CD1c-positive myeloid dendritic cell (primary cell): ENCODE data around the gene SLC44A3.
A peak's percentile ranks its signal among the peaks of the same experiment; 100 is the strongest.

ENCODE experiments used
- DNase-seq: peaks from one replicate; pipeline ENCODE4 v3.0.0-alpha.2; 2016; ENCODE audit errors: extremely low spot score

SLC44A3 gene

DNA sequence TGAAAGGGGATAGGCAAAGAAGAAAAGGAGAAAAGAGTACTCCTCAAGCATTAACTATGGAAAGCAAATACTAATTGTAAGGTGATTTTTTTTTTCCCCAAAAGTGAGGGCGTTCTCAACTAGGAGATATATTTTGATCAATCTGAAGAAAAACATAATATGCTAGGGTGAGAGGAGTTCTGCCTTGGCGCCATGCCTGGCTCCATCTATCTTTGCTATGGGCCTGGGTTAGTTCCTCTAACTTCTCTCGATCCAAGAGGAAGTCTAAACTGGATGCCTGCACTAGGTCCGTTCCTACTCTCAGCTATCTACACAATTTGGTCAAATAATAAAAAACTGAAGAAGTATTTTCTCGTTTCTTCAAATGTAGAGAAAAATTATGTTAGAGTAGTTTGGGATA is 86.2 kb downstream of the SLC44A3 start:
- no peak for DNase-seq

- no peak for DNase-seq
These were observed 87.0 kb downstream of the SLC44A3 start for GRCh38 chr1:94907136-94907535.

GRCh38 chr1:94908190-94908589 is 88.0 kb downstream of the SLC44A3 start:
- no peak for DNase-seq

DNA sequence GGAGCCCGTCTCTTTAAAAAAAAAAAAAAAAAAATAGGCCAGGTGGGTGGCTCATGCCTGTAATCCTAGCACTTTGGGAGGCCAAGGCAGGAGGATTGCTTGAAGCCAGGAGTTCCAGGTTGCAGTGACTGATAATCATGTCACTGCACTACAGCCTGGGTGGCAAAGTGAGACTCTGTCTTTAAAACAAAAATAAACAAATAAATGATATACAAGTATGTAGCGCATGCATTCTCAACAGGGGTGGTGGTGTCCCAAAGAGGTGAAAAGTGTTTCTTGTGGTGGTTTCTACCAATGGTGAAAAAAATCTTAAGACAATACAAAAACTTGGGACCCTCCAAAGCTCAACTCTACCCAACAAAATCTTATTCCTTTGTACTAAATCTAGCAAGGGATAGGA is 88.8 kb downstream of the SLC44A3 start:
- DNase-seq: no peak

DNA sequence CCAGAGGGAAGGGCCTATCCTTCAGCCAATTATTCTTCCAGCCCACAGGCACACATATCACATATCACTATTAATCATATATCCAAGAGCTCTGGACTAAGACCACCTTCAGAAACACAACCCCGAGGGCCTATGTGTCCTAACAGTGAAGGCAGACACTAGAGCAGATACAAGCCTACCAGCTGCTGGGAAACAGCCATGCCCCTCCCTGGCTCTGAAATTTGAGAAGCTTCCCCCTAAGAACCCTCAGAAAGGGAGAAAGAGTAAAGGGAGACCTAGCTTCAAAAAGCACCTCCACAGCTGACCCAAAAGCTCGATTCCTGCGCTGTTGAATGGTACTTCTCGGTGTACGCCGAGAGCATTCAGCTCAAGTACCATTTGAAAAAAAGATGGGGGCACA is 89.3 kb downstream of the SLC44A3 start:
- no peak for DNase-seq

- DNase-seq: no peak
These were observed 92.4 kb downstream of the SLC44A3 start for GRCh38 chr1:94912263-94913184.

- no peak for DNase-seq
These were observed 97.1 kb downstream of the SLC44A3 start for GRCh38 chr1:94917251-94917650.

DNA sequence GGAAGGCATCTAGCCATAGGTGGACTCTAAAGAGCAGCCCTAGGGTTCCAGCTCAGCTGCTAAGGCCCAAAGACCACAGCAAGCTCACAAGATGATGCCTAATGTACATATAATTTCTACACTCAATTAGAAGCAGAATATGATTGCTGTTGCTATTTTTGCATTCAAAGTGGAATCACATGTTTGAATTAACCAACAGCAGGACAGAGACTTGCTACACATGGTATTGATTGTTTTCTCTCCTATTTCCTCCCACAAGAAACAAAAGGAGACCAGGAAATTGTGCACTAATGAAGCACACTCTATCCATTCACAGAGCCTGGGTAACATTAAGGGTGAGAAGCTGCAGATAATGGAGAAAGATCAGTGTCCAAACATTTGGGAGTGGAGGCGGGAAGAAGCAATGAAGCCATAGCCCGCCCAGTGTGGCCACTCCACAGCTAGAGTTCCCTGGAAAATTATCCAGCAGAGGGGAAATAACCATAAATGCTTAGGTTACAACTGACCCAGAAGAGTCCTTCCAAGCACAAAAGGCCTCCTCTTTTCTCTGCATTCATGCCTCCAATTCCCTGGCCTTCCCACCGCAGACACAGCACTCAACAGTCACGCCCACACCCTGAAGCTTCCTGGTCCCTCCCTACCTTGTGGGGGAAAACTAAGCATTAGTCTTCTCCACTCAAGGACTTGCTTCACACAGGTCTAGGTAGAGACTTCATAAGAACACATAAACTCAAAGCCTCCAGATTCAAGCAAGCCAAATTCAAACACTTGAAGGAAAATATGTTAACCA is 99.3 kb downstream of the SLC44A3 start:
- DNase-seq: no peak

- DNase-seq: no peak
These were observed 99.9 kb downstream of the SLC44A3 start for GRCh38 chr1:94920061-94920460.

DNA sequence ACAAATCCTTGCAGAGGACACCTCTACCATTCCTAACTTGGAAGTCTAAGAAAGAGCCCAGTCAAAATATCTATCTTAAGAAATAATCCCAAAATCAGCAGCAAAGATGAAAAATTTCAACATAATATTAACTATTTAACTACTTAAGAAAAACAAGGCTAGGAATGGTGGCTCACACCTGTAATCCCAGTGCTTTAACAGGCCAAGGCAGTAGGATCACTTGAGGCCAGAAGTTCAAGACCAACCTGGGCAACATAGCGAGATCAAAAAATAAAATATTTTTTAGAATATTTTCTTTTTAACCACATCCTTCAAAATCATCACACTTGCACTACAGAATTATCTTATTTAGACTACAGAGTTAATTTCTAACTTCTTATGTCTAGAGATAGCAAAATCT is 101.8 kb downstream of the SLC44A3 start:
- DNase-seq: no peak

GRCh38 chr1:94922761-94923331 is 102.7 kb downstream of the SLC44A3 start:
- DNase-seq: no peak

GRCh38 chr1:94925004-94925403 is 104.8 kb downstream of the SLC44A3 start:
- DNase-seq: no peak

DNA sequence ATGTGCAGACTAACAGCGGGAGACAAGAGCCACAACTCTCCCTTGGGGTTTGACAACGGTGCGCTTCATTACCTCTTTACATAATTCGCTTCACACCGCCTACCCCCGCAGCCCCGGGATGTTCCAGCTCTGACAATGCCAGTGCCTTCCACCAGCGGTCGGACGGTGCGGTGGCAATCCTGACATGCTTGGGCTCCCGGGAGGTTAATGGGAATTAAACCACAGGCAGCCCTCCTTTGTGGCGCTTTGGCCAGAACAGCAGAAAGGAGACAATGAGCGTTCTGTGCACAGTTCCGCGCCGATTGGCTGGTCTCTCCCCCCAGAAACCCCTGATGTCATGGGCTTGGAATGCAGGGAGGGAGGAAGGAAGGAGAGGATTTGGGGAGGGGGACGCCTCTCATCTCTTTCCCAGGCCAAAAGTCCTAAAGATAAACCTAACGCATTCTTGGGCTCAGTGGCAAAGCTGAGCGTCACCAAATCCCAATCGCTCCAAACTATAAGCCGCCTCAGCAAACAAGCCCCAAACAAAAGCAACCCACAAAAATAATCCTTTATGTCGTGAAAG is 105.5 kb downstream of the SLC44A3 start:
- DNase-seq: no peak

- DNase-seq: no peak
These were observed 106.2 kb downstream of the SLC44A3 start for GRCh38 chr1:94926126-94926914.

DNA sequence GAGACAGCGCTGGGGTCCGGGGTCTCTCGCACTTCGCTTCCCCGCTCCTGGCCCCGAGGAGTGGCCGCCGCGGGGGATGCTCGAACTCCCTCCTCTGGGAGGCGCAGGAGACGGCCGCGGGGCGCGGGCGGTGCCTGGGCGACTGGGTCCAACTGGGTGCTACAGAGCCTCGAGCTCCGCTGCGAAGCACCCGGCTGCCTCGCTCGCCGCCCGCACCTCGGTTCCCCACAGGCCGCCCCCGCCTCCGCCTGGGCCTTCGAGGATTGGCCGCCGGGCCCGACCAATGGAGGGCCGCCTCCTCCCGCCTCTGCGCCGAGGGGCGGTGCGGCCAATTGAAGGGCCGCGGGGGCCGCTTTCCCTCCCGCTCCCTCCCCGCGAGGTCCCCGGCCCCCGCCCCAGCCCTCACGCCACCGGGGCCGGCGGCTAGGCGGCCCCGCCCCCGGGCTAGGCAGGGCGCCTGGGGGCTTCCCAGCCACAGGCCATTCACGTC is 106.8 kb downstream of the SLC44A3 start, which contains the start of gene CNN3:
TSS of gene CNN3 (minus strand) at position 196 of the 490 bp plus-strand sequence. CDS start 216 bp downstream, outside the sequence.
- peak; percentile 74 for DNase-seq

GRCh38 chr1:94927405-94928175 is 107.4 kb downstream of the SLC44A3 start:
- DNase-seq: no peak

DNA sequence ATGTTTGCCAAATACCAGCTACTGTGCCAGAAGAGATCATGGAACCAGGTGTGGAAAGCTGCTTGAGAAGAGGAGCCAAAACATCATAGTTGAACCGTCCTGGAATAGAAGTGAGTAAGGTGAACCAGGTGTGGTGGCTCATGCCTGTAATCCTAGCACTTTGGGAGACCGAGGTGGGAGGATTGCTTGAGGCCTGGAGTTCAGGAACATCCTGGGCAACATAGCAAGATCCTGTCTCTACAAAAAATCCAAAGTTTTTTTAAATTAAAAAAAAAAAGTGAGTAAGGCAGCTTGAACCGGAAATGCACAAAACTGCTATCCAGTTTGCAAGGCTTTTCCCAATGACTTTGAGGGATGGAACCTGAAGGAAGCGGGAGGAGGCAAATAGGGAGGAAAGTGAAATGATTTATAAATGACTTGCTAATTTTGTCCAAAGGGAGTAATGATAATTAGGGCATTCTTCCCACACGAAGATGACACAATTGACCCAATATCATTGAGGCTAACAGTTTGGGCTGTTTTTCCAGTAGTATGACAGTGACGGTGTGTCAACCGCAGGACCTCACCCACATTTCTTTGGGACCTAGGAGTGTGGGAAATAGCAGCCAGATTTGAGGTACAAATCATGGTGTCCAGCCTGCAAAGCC is 108.3 kb downstream of the SLC44A3 start:
- no peak for DNase-seq

DNA sequence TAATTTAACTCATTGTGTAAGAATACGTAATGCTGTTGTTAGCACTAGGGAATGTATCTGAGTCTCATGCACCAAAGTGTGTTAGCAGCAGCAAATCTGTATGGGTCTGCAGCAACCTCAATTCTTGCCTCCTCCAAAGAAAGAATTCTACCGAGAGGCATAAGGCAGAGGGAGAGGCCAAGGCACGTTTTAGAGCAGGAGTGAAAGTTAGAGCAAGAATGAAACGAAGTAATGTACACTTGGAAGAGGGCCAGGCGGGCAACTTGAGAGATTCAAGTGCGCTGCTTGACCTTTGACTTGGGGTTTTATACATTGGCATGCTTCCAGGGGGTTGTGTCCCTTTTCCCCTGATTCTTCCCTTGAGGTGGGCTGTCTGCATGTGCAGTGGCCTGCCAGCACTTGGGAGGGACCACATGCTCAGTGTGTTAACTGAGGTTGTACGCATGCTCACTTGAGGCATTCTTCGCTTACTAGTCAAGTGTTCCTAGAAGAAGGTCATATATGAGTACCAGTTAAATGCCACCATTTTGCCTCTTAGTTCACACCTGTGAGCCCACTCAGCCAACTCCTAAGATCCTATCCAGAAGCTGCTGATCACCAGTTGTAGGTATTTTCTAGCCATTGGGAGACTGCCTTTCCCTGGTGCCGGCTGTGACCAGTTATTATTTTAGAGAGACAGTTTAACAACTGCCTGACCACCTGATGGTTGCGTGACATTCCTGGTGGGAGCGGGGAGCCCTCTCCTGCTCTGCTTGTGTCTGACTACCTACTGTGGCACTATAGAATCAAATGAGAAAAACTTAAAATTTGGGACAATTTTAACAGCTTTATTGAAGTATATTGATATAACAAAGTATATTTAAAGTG is 109.4 kb downstream of the SLC44A3 start:
- DNase-seq: no peak
